MG63 (cell line): ENCODE measurements around the gene LSG1. TPM values are rescaled to one million over a fixed set of nuclear protein-coding genes. Genes with fewer than 3 reads are reported as not detected.

Source experiments
- DNase-seq: peaks from one replicate; pipeline ENCODE4 v3.0.0-alpha.2; 2020
- H3K27me3 ChIP-seq: fragments of 250-450 bp; sonication (Bioruptor Pico); 2 replicates; pipeline ENCODE4 v1.5.1; 2020; ENCODE audit warnings: mild to moderate bottlenecking, moderate library complexity
- H3K36me3 ChIP-seq: fragments of 250-450 bp; sonication (Bioruptor Pico); 2 replicates; pipeline ENCODE4 v1.5.1; 2020; ENCODE audit warnings: mild to moderate bottlenecking, moderate library complexity
- H3K4me3 ChIP-seq: fragments of 250-450 bp; sonication (Bioruptor Pico); 2 replicates; pipeline ENCODE4 v1.5.1; 2020; ENCODE audit warnings: mild to moderate bottlenecking, moderate library complexity
- H3K9me3 ChIP-seq: fragments of 250-450 bp; sonication (Bioruptor Pico); 2 replicates; pipeline ENCODE4 v1.5.1; 2020; ENCODE audit warnings: mild to moderate bottlenecking, moderate library complexity
- total RNA-seq: library from RNA; depleted of rRNA; stranded (reverse); fragments of >200 nt; shearing (Covaris generic); gene quantifications from 2 replicates; pipeline ENCODE4 v1.2.3, GENCODE V29; 2014; ENCODE audit warnings: low replicate concordance

The LSG1 gene
- total RNA-seq, 1 experiment from 2014 or later = 58.4 TPM

DNA sequence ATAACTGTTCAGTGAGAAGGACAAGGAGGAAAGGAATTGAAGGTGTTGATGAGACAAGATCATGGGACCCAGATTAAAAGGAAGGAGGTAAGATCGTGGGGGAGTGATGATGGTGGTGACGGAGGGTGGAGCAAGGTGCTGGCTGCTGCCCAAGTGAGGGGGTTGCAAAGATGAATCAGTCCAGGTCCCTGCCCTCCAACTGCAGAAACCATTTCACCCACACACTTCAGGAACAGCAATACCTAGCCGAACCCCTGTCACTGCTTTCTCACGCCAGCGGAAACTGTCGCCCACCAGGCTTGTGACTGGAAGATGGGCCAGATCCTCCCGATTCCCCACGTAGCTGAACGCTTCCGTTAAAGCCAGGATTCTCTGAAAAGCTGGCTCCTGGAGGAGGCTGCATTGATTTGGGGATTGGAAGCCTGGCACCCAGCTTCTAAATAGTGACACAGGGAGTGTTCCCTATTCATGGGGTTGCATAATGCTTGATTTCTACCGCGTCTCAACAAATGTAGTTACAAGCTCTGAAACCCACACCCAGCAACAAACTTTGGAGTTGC, 3.2 kb upstream of the LSG1 start:
- DNase-seq = no peak
- H3K9me3 ChIP-seq = no peaks in the 10 kb centered on the region
- H3K36me3 ChIP-seq = peaks cover 6% of the 10 kb centered on the region
- no peaks in the 10 kb centered on the region for H3K27me3 ChIP-seq
- H3K4me3 ChIP-seq = no peak overlapping the region

DNA sequence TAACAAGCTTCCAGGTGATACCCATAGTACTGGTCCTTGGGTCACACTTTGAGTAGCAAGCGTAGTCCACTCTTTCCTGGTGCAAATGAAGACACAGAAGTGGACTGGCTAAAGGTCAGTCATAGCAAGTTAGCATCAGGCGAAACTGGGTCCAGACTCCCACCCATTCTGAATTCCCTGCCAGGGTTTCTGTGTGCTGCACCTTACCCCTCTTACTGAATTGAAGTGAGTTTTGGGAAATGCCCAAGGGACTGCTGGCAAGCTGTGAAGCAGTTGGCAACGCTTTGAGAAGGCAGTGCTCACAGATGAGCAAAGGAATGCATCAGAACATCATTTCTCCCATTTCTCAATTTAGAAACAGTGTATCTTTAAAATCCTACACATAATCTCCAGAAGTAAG, 1.8 kb upstream of the LSG1 start:
- Histone ChIP-seq H3K36me3 (peaks cover 20% of the 10 kb centered on the region), H3K4me3 (no peak overlapping the region; the same call in 1 of the 2 replicates), H3K27me3 (no peaks in the 10 kb centered on the region), H3K9me3 (no peaks in the 10 kb centered on the region)
- peak; percentile 39 for DNase-seq

DNA sequence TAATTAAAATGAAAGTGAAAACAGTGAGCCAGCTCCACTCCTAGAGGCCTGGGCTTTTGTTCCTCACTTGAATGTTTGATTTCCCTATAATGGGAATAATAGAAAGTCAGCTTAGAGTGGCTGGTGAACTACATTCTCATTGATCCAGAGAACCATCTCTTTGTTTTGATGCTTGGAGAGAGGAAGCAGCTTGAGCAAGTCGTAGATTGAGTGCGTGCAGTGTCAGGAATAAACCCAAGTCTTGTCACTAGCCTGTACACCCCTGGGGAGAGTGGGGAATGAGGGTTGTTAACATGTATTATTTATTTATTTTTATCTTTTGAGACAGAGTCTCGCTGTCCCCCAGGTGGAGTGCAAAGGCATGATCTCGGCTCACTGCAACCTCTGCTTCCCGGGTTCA, 885 bp upstream of the LSG1 start:
- Histone ChIP-seq H3K9me3 (no peaks in the 10 kb centered on the region), H3K4me3 (peak overlapping the region; percentile 96), H3K27me3 (no peaks in the 10 kb centered on the region), H3K36me3 (peaks cover 29% of the 10 kb centered on the region)
- DNase-seq = no peak

DNA sequence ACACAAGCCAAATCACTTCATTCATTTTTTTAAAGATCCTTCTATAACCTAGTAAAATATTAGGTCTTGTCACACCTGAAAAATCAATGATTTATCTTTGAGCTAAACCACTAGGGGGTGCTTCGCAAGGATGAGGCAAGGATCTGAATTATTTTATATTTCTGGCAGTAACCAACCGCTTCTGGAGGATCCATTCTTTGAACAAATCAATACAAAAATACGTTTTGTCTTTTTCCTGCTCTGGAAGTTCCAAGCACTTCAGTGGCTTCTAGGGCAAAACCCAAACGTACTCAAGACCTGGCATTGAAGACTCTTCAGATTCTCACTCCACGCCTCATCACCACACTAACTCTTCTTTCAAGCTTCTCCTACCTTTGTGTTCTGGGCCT, 486 bp downstream of the LSG1 start:
- peak overlapping the region; percentile 96 for H3K4me3 ChIP-seq
- no peaks in the 10 kb centered on the region for H3K9me3 ChIP-seq
- peaks cover 38% of the 10 kb centered on the region for H3K36me3 ChIP-seq
- no peaks in the 10 kb centered on the region for H3K27me3 ChIP-seq
- no peak for DNase-seq

DNA sequence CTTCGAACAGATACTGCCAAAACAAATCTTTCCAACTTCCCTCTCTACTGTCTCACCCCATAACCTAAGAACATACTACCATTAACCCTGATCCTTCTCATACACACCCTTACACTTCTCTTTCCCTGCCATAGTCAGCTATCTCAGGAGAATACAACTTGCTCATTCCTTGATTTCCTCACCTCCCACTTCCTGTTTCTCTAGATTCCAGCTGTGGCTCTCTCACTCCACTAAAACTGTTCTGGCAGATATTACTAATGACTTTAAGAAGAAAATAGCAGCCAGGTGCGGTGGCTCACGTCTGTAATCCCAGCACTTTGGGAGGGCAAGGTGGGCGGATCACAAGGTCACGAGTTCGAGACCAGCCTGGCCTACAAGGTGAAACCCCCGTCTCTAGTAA, 4.6 kb downstream of the LSG1 start:
- Histone ChIP-seq H3K9me3 (no peaks in the 10 kb centered on the region), H3K4me3 (no peak overlapping the region), H3K27me3 (no peaks in the 10 kb centered on the region), H3K36me3 (peaks cover 74% of the 10 kb centered on the region)
- no peak for DNase-seq

DNA sequence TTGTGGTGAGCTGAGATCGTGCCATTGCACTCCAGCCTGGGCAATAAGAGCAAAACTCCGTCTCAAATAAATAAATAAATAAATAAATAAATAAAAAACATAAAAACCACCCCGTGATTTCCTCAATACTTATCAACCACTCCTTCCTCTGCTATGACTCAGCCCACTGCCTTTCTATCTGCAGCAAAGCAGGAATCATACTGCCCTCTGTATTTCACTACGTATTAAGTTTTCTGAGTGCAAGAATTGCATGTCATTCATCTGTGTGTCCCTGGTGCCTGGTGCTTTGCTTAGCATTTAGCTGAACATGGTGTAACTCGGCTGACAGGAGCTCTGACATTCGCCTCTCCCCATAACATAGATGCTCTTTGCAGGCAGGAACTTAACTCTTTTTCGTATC, 7.1 kb downstream of the LSG1 start:
- no peak for DNase-seq
- H3K27me3 ChIP-seq = no peaks in the 10 kb centered on the region
- peaks cover 87% of the 10 kb centered on the region for H3K36me3 ChIP-seq
- no peak overlapping the region for H3K4me3 ChIP-seq
- H3K9me3 ChIP-seq = no peaks in the 10 kb centered on the region

DNA sequence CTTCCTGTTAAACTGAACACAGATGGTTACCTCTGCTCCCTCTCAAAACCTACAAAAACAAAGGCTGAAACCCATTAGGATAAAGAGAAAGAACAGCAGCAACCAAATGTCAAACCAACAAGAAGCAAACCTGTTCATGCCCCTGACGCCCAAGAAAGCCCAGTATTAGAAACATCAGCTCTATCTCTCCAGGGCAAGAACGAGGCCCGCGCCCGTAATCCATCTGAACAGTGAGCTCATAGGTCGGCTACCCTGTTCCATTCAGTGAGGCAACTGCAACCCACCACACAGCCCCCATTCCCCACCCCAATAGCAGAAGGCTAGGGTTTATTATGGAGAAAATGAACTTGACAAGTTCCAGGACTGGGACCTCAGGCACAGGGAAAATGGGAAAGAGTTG, 10.0 kb downstream of the LSG1 start:
- peaks cover 90% of the 10 kb centered on the region for H3K36me3 ChIP-seq
- no peak overlapping the region for H3K4me3 ChIP-seq
- DNase-seq = no peak
- H3K27me3 ChIP-seq = no peaks in the 10 kb centered on the region
- no peaks in the 10 kb centered on the region for H3K9me3 ChIP-seq

DNA sequence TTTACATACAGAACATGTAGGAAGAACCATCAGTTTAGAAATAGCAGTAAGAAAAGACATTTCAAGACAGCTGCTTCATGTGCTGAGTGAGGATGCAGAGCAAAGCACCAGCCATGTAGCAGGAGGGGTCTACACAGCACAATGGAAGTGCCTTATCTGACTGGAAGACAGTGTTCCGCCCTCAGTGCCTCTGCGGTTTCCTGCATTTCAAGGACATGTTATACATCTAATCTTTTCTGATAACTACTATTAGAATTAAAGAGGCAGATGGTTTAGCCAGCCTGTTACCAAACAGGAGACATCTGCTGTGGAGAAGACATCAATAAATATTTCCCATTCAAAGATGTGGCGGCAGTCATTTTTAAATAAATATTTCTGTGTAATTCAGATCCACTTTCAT, 10.6 kb downstream of the LSG1 start:
- Histone ChIP-seq H3K4me3 (no peak overlapping the region), H3K9me3 (no peaks in the 10 kb centered on the region), H3K36me3 (peaks cover 88% of the 10 kb centered on the region), H3K27me3 (no peaks in the 10 kb centered on the region)
- no peak for DNase-seq

DNA sequence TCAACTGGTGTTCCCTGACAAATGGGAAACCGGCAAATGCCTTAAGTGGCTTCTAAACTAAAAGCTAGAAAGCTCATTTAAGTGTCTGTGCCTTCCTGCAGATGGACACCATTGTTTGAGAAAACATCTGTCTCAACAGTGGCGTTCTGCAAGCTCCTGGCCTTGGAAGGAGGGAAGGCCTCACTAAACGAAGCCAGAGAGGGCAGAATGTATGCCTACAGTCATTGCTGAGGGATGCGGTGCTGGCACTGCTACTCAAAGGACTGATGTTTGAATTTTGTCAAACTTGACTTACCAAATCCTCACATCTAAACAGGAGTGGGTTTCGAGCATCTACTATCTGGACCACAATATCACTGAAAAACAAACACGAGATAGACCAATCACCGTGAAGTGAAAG, 12.2 kb downstream of the LSG1 start:
- Histone ChIP-seq H3K9me3 (no peaks in the 10 kb centered on the region), H3K36me3 (peaks cover 86% of the 10 kb centered on the region), H3K4me3 (no peak overlapping the region), H3K27me3 (no peaks in the 10 kb centered on the region)
- DNase-seq = no peak

DNA sequence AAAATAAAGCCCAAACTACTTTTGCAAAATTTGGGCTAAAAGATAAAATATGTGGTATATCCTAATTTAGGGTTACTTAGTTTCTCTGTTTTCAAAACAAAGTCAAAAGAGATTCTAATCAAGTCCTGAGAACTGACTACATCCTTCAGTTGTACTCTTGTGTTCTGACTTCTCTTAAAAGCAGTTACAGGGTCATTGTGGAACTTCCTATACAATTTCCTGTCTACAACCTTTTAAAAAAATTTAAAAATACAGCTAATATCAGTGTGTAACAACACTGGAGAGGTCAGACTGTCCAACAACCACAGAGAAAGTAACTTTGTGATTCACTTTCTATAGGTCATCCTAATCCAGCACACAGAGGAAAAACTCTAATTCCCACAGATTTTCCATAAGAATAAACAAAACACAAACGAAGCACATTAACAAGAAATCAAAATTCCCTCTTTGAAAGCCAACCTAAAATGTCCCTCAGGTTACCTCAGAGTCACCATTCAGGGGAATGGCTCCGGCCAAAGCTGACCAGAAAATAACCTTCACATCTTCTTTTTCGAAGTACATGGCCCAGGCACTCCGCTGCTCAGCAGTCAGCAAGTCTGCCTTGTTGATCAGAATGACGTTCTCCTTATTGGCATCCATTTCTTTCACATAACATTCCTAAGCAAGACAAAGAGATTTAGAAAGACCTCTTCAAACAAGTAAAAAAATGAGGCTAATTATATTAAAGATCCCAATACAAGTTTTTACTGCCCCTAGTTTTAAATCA, 13.3 kb downstream of the LSG1 start:
- DNase-seq = no peak
- H3K9me3 ChIP-seq = no peaks in the 10 kb centered on the region
- peaks cover 86% of the 10 kb centered on the region for H3K36me3 ChIP-seq
- no peak overlapping the region for H3K4me3 ChIP-seq
- H3K27me3 ChIP-seq = no peaks in the 10 kb centered on the region

DNA sequence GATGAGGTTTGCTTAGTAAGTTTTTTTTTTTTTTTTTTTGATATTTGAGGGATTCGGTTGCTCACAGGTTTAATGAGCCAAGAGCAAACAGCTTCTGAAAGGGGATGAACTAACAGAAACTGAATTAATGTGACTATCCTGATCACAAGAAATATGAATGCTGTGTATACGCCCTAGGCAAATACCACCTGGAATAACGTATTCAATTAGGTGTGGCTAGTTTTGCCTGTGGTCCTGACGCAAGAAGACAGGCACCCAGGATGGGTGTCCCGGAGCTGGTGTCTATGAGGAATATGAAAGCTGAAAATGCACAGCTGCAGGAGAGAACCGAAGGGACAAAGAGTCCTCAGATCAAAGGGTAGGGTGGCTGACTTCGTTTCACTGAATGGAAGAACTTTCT, 14.6 kb downstream of the LSG1 start:
- H3K27me3 ChIP-seq = no peaks in the 10 kb centered on the region
- H3K4me3 ChIP-seq = no peak overlapping the region
- no peaks in the 10 kb centered on the region for H3K9me3 ChIP-seq
- H3K36me3 ChIP-seq = peaks cover 88% of the 10 kb centered on the region
- no peak for DNase-seq

DNA sequence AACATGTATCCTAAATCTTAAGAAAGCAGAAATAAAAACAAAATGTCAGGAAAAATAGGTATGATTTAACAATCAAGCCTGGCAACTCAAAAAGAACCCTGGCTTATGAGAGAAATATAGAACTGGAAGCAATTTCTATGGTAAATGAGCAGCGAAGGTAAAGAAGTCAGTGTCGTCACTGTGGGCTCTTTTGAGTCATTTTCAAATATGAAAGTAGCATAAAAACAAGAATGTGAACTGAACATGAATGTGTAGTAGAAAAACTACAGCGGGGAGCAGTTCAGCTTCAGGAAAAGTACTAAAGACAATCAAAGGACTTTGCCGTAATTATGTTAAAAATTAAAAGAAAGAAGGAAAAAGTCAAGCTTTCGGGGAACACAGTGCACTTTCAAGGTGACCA, 17.5 kb downstream of the LSG1 start:
- no peaks in the 10 kb centered on the region for H3K27me3 ChIP-seq
- peaks cover 90% of the 10 kb centered on the region for H3K36me3 ChIP-seq
- H3K4me3 ChIP-seq = no peak overlapping the region
- no peaks in the 10 kb centered on the region for H3K9me3 ChIP-seq
- DNase-seq = no peak

DNA sequence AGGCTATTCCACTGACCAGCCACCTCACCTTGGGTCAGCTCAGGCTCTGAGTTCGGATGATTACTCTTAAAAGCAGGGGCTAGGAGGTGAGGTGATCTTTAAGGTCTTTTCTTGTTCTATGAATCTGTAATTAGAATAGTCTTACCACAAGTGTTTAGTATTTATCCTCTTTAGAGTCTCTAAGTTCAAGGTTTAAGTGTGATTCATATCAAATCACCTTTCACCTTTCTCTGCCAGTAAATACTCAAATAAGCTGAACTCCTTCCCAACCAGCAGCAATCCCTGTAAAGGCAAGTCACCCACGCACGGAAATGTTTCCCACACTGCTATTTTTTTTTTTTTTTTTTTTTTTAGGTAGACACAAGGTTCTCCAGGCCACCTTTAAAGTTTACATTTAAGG, 24.2 kb downstream of the LSG1 start:
- DNase-seq = no peak
- H3K9me3 ChIP-seq = no peaks in the 10 kb centered on the region
- H3K36me3 ChIP-seq = peaks cover 95% of the 10 kb centered on the region
- no peak overlapping the region for H3K4me3 ChIP-seq
- no peaks in the 10 kb centered on the region for H3K27me3 ChIP-seq

DNA sequence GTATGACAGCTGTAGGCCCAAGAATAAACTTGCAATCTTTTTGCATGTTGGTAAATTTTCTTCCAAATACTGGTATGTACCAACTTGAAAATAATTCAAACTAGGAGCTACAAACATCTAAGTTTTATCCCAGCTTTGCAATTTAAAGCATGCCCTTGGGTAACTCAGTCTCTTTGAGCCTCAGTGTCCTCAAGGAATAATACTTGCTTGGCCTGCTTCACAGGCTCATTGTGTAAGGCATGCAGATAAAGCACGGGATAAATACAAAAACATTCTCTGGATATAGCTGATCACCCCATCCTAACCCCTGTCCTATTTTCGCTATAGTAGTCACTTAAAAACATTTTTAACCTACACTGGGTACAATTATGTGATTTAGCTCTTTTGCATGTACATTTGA, 29.2 kb downstream of the LSG1 start:
- no peak for DNase-seq
- no peak overlapping the region for H3K4me3 ChIP-seq
- H3K9me3 ChIP-seq = no peaks in the 10 kb centered on the region; the same call in 1 of the 2 replicates
- peaks cover 88% of the 10 kb centered on the region for H3K36me3 ChIP-seq
- H3K27me3 ChIP-seq = no peaks in the 10 kb centered on the region

DNA sequence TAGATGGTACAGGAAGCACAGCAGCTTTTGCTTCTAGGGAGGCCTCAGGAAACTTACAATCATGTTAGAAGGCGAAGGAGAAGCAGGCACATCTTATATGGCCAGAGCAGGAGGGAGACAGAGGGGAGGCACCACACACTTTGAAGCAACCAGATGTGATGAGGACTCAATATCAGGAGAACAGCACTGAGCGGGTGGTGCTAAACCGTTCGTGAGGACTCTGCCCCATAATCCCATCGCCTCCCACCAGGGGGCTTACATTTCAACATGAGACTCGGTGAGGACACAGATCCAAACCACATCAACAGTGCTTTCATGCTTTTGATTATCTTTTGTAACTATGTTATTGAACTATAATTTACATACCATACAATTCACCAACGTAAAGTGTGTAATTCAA, 31.2 kb downstream of the LSG1 start:
- DNase-seq = peak; percentile 38
- Histone ChIP-seq H3K27me3 (no peaks in the 10 kb centered on the region), H3K36me3 (peaks cover 71% of the 10 kb centered on the region), H3K4me3 (no peak overlapping the region), H3K9me3 (no peaks in the 10 kb centered on the region; the same call in 1 of the 2 replicates)

DNA sequence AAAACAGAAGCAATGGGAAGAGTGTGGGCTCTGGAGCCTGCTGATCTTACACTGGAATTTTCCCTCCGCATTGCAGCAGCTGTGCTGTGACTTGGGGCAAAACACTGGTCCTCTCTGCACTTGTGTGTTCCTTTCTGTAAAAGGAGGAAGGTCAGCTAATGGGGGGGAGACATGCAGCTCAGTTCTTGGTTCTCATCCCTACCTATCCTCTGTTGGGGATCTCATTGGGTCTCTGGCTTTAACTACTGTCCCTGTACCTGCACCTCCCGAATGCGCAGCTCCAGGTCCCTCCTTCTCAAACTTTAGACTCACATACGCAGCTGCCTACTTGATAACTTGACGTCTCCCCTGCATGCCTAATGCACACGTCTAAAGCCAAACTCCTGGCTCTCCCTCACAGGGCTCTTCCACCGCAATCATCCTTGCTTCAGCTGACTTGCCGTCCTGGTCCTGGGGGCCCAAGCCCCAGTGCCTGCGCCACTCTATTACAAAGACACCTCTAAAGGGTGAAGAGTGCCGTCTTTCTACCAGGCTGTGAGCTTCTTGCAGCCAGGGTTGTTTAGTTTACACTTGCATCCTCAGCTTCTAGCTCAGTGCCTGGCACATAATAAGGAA, 32.9 kb downstream of the LSG1 start:
- Histone ChIP-seq H3K27me3 (no peaks in the 10 kb centered on the region), H3K4me3 (no peak overlapping the region)

DNA sequence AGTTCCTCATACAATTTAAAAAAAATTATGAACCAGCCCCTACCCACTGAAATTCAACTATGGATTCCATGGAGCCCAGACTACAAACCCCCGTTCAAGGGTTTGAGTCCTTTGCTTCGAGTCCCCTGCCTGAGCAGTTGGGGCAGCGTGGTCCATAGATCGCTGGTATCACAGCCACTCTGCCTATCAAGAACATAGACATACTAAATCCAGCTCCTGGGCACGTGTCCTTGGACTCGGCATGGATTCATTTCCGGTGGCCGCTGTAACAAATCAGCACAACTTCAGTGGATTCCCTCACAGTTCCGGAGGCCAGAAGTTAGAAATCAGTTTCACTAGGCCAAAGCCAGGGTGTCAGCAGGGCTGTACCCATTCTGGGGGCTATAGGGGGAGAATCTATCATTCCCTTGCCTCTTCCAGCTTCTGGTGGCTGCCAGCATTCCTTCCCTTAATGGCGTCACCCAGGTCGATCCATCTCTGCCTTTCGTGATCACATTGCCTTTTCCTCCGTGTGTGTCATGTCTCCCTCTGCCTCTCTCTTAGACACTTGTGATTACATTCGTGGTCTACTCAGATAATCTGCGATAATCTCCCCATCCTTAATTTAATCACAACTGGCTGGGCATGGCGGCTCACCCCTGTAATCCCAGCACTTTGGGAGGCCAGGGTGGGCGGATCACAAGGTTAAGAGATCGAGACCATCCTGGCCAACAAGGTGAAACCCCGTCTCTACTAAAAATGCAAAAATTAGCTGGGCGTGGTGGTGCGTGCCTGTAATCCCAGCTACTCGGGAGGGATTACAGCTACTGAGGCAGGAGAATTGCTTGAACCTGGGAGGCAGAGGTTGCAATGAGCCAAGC, 34.2 kb downstream of the LSG1 start:
- H3K36me3 ChIP-seq = peaks cover 43% of the 10 kb centered on the region
- no peaks in the 10 kb centered on the region for H3K27me3 ChIP-seq
- DNase-seq = no peak
- H3K4me3 ChIP-seq = no peak overlapping the region
- no peaks in the 10 kb centered on the region; the same call in 1 of the 2 replicates for H3K9me3 ChIP-seq

More for the DNA sequence above, 32.9 kb downstream of the LSG1 start:
- no peak for DNase-seq
- H3K9me3 ChIP-seq = no peaks in the 10 kb centered on the region; the same call in 1 of the 2 replicates
- peaks cover 56% of the 10 kb centered on the region for H3K36me3 ChIP-seq
